GM19238 (cell line): ENCODE measurements around the gene ALDH8A1.
A peak's percentile ranks its signal among the peaks of the same experiment; 100 is the strongest.

ENCODE experiments used
- DNase-seq: peaks from one replicate; pipeline ENCODE4 v3.0.0; 2011; ENCODE audit warnings: low spot score; ENCODE audit not compliant: insufficient read length

Gene ALDH8A1

DNA sequence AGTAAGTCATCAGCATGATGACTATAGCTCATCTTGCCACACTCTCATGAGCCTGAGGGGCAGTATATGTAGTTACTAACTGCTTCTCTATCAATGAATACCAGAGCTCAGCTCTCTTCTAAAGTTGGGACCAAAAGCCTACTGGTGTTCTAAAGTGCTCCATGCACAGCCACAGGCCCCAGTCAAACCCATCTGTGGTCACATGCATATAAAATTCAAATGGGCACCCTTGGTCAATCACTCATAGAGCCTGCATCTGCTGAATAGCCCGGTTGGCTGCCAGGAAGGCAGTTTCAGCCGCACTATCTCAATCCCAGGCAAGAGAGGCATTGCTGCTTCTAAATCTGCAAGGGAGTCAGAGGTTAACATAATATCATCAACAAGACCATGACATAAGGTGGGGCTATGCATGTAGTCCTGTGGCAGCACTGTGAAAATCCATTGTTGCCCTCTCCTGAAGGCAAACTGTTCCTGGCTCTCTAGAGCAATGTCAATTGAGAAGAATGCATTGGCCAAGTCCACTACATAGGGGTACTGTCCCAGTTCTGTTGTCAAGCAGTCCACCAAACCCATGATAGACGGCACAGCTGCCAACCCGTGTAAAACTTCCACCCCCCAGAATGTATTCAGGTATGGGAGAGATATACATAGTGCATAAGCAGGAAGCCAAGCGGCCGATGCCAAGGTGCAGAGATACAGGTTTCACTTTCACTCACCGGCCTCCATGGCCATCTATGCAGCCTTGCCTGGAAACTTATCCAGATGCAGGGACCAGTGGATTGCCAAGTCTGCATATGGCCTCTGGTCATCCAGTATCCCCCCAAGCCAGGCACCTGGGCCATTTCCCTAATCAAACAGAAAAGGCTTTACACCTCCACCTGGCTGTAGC lies 76.2 kb downstream of the ALDH8A1 start:
- no peak for DNase-seq

DNA sequence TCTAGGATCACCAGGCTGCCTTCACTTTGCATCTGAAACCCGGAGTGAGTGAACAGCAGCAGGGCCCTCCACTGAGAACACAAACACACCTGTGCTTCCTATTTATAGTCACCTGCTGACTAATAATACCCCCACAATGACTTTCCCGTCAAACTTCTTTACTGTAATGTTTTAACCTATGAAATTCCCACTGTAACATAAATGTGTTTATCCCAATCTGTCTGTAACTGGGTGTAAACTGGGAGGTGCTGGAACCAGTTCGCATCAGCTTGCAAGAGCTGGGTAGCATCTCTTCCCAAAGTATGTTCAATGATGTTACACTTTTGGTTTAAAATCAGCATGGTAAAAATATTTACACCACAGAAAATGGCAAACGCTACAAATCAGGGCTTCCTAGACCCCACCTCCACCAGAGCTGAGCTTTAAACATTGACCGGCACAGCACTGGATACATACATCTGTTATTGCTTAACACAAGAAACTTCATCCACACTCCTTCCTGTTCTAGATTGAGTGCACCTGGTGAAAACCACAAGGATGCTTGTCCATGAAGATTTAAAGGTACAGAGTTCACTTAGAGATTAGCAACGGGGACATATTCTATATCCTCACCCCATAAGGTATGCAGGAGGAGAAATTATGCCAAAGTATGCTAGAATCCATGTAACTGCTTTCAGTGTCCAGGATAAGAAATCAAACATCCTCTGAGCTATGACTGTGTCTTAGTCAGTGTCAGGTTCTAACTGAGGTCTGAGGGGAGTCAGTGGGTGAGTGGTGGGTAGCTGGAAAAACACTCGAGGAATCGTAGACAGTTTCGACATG lies 79.0 kb downstream of the ALDH8A1 start:
- peak; percentile 36 for DNase-seq

- no peak for DNase-seq
Measured at GRCh38 chr6:134868812-134869211, 81.1 kb downstream of the ALDH8A1 start.
